PC-9 (cell line): ENCODE measurements around the gene TMEM161A. TPM values are rescaled to one million over a fixed set of nuclear protein-coding genes. Genes with fewer than 3 reads are reported as not detected.

ENCODE experiments used
- BruUV-seq: library from RNA; stranded (reverse); fragments of 400-500 nt; replicated peaks from 2 replicates; lab custom pipeline; 2021; lab: Mats Ljungman, UMichigan
- CTCF ChIA-PET: fragments of 300-600 bp; sonication (Branson Sonifier 250); formaldehyde crosslinking; loops from one replicate; lab custom pipeline; 2022; ENCODE audit warnings: antibody characterized with exemption; lab: Charles Lee
- POLR2A ChIA-PET: fragments of 300-600 bp; sonication (Branson Sonifier 250); formaldehyde crosslinking; loops from one replicate; lab custom pipeline; 2022; ENCODE audit warnings: antibody characterized with exemption; ENCODE audit not compliant: unreplicated experiment; lab: Charles Lee
- DNase-seq, 2 experiments: peaks; one replicate each; pipeline versions ENCODE4 v3.0.0 to v3.0.0-alpha.2; 2015 to 2022; ENCODE audit warnings: mixed read lengths in 1 of 2
- H2AFZ ChIP-seq: fragments of 200-600 bp; sonication (generic); 2 replicates; pipeline ENCODE4 v1.8.1; 2017; ENCODE audit warnings: antibody characterized with exemption
- H3F3A ChIP-seq: fragments of 200-600 bp; sonication (generic); 2 replicates; pipeline ENCODE4 v1.8.1; 2017; ENCODE audit warnings: antibody characterized with exemption, mild to moderate bottlenecking, low read depth; ENCODE audit not compliant: insufficient read depth
- H3K27ac ChIP-seq: fragments of 200-600 bp; sonication (generic); 2 replicates; pipeline ENCODE4 v1.6.1; 2016; ENCODE audit warnings: mixed run types
- H3K27me3 ChIP-seq: fragments of 200-600 bp; sonication (generic); 2 replicates; pipeline ENCODE4 v1.6.1; 2016; ENCODE audit warnings: low read depth, mixed run types; ENCODE audit not compliant: insufficient read depth
- H3K36me3 ChIP-seq: fragments of 200-600 bp; sonication (generic); 2 replicates; pipeline ENCODE4 v1.6.1; 2016; ENCODE audit warnings: low read depth, mixed run types
- H3K4me1 ChIP-seq: fragments of 200-600 bp; sonication (generic); replicated peaks from 2 replicates; pipeline ENCODE4 v1.6.1; 2016; ENCODE audit warnings: mixed run types; ENCODE audit not compliant: insufficient read depth
- H3K4me2 ChIP-seq: fragments of 200-600 bp; sonication (generic); 2 replicates; pipeline ENCODE4 v1.6.1; 2017; ENCODE audit warnings: mixed run types
- H3K4me3 ChIP-seq: fragments of 200-600 bp; sonication (generic); 2 replicates; pipeline ENCODE4 v1.6.1; 2016; ENCODE audit warnings: mixed run types
- H3K79me2 ChIP-seq: fragments of 200-600 bp; sonication (generic); 2 replicates; pipeline ENCODE4 v1.6.1; 2017; ENCODE audit warnings: low read depth, mixed run types
- H3K9me2 ChIP-seq: fragments of 200-600 bp; sonication (generic); 2 replicates; pipeline ENCODE4 v1.8.1; 2017; ENCODE audit warnings: mild to moderate bottlenecking; ENCODE audit not compliant: insufficient read depth
- H3K9me3 ChIP-seq: fragments of 200-600 bp; sonication (generic); 2 replicates; pipeline ENCODE4 v1.8.1; 2016; ENCODE audit warnings: low read depth; ENCODE audit not compliant: insufficient read depth
- H4K20me1 ChIP-seq: fragments of 200-600 bp; sonication (generic); 2 replicates; pipeline ENCODE4 v1.8.1; 2017; ENCODE audit not compliant: insufficient read depth
- CTCF ChIP-seq: fragments of 200-600 bp; sonication (generic); conservative IDR thresholded peaks from 2 replicates; pipeline ENCODE4 v1.6.1; 2017; ENCODE audit warnings: mixed run types, antibody characterized with exemption, mild to moderate bottlenecking, moderate library complexity
- EZH2 ChIP-seq: fragments of 200-600 bp; sonication (generic); IDR thresholded peaks from 2 replicates; pipeline ENCODE4 v1.8.0; 2017; ENCODE audit warnings: antibody characterized with exemption, low read depth
- intact Hi-C: fragments of 100-400 bp; cut with micrococcal nuclease; formaldehyde crosslinking; loops from one replicate; pipeline ENCODE4 v1.10.0; 2022; ENCODE audit not compliant: unreplicated experiment
- total RNA-seq: library from RNA; stranded (reverse); gene quantifications from 2 replicates; pipeline ENCODE4 v1.2.3, GENCODE V29; 2021

The TMEM161A gene
- total RNA-seq, 1 experiment from 2014 or later, result 41.1 TPM

- Histone ChIP-seq H3F3A (peaks cover 16% of the 10 kb centered on the region), H3K9me3 (peaks cover 3% of the 10 kb centered on the region; the same call in 1 of the 2 replicates), H3K4me2 (no peak overlapping the region), H3K4me3 (no peak overlapping the region), H3K9me2 (no peaks in the 10 kb centered on the region), H3K27ac (no peak overlapping the region), H3K4me1 (no peaks in the 10 kb centered on the region), H3K79me2 (no peaks in the 10 kb centered on the region), H3K36me3 (0 out of 2 replicates have a peak, but pooled peaks cover 10% of the 10 kb centered on the region), H3K27me3 (no peaks in the 10 kb centered on the region), H4K20me1 (no peaks in the 10 kb centered on the region), H2AFZ (no peak overlapping the region)
- ChIA-PET POLR2A (no interaction called here), CTCF (no interaction called here)
- TF ChIP-seq CTCF, result no peak
- TF ChIP-seq EZH2, result no peak
- no TSS peak for BruUV-seq
- no peak for DNase-seq
- intact Hi-C loops, result no loop called here
Measured at GRCh38 chr19:19119325-19120237, 18.7 kb downstream of the TMEM161A start.

GRCh38 chr19:19115954-19116353 is 22.3 kb downstream of the TMEM161A start:
- TF ChIP-seq CTCF, result peak; percentile 70
- TF ChIP-seq EZH2, result no peak
- BruUV-seq, result no TSS peak
- H3K27me3 ChIP-seq, result no peaks in the 10 kb centered on the region
- H3K36me3 ChIP-seq, result 0 out of 2 replicates have a peak, but pooled peaks cover 4% of the 10 kb centered on the region
- no peak overlapping the region for H3K27ac ChIP-seq
- H2AFZ ChIP-seq, result no peak overlapping the region
- H3K4me3 ChIP-seq, result no peak overlapping the region
- peaks cover 14% of the 10 kb centered on the region; the same call in 1 of the 2 replicates for H3F3A ChIP-seq
- no peaks in the 10 kb centered on the region for H3K9me3 ChIP-seq
- H4K20me1 ChIP-seq, result no peaks in the 10 kb centered on the region
- no peaks in the 10 kb centered on the region for H3K4me1 ChIP-seq
- ChIA-PET CTCF (interaction anchor here (0.6 kb wide), 1 partner anchor 98 kb away, joined by 3 read pairs; no protein-coding TSS in a partner anchor), POLR2A (no interaction called here)
- intact Hi-C loops, result no loop called here
- no peaks in the 10 kb centered on the region for H3K9me2 ChIP-seq
- no peak overlapping the region for H3K4me2 ChIP-seq
- H3K79me2 ChIP-seq, result no peaks in the 10 kb centered on the region
- peak in 1 of 2 experiments; percentile 14 for DNase-seq

- TF ChIP-seq EZH2 (no peak), CTCF (peak; percentile 40)
- H3K27ac ChIP-seq, result no peak overlapping the region
- no peaks in the 10 kb centered on the region for H3K79me2 ChIP-seq
- no peaks in the 10 kb centered on the region for H3K9me2 ChIP-seq
- CTCF ChIA-PET, result no interaction called here
- no peak overlapping the region for H3K4me3 ChIP-seq
- peak in 1 of 2 experiments; percentile 46 for DNase-seq
- no TSS peak for BruUV-seq
- H3K4me2 ChIP-seq, result no peak overlapping the region
- no peaks in the 10 kb centered on the region for H3K36me3 ChIP-seq
- no peaks in the 10 kb centered on the region for H3K9me3 ChIP-seq
- intact Hi-C loops, result no loop called here
- POLR2A ChIA-PET, result no interaction called here
- H3F3A ChIP-seq, result peaks cover 14% of the 10 kb centered on the region; the same call in 1 of the 2 replicates
- no peak overlapping the region for H2AFZ ChIP-seq
- H3K27me3 ChIP-seq, result no peaks in the 10 kb centered on the region
- H3K4me1 ChIP-seq, result no peaks in the 10 kb centered on the region
- H4K20me1 ChIP-seq, result no peaks in the 10 kb centered on the region
Measured at GRCh38 chr19:19113040-19113626, 25.1 kb downstream of the TMEM161A start.
